HepG2 (cell line): ENCODE results near the gene TNS4. TPM values are rescaled to one million over a fixed set of nuclear protein-coding genes. Genes with fewer than 3 reads are reported as not detected.

Experiments used
- ARNT2 ChIP-seq: sonication (generic); formaldehyde crosslinking; IDR thresholded peaks from 2 replicates; pipeline ENCODE4 v1.8.0; 2022; ENCODE audit warnings: mild to moderate bottlenecking, low read depth, missing genetic modification reagents, moderate library complexity
- BORCS8-MEF2B ChIP-seq: sonication (generic); formaldehyde crosslinking; IDR thresholded peaks from 2 replicates; pipeline ENCODE4 v1.8.0; 2022; ENCODE audit warnings: mild to moderate bottlenecking, missing genetic modification reagents
- HNF1B ChIP-seq: sonication (generic); formaldehyde crosslinking; IDR thresholded peaks from 2 replicates; pipeline ENCODE4 v1.5.1; 2020; ENCODE audit warnings: mild to moderate bottlenecking, moderate library complexity, missing genetic modification reagents
- IKZF4 ChIP-seq: sonication (generic); formaldehyde crosslinking; IDR thresholded peaks from 2 replicates; pipeline ENCODE4 v1.5.1; 2020; ENCODE audit warnings: borderline replicate concordance, mild to moderate bottlenecking, low read depth, missing genetic modification reagents; ENCODE audit errors: not compliant biosample characterization
- POGK ChIP-seq: sonication (generic); formaldehyde crosslinking; conservative IDR thresholded peaks from 2 replicates; pipeline ENCODE4 v1.8.0; 2022; ENCODE audit warnings: mild to moderate bottlenecking, moderate library complexity, missing genetic modification reagents
- RERE ChIP-seq: IDR thresholded peaks from 2 replicates; pipeline ENCODE4 v1.6.1; 2016; ENCODE audit warnings: low read depth, missing genetic modification reagents, missing compliant biosample characterization
- TFDP2 ChIP-seq: sonication (generic); formaldehyde crosslinking; IDR thresholded peaks from 2 replicates; pipeline ENCODE4 v1.4.0; 2020; ENCODE audit warnings: missing genetic modification reagents
- ZBTB43 ChIP-seq: sonication (generic); formaldehyde crosslinking; conservative IDR thresholded peaks from 2 replicates; pipeline ENCODE4 v1.4.0; 2020; ENCODE audit warnings: missing genetic modification reagents
- ZNF781 ChIP-seq: sonication (generic); formaldehyde crosslinking; IDR thresholded peaks from 2 replicates; pipeline ENCODE4 v1.5.1; 2020; ENCODE audit warnings: borderline replicate concordance, mild to moderate bottlenecking, missing genetic modification reagents; ENCODE audit errors: not compliant biosample characterization
- ZNF790 ChIP-seq: sonication (generic); formaldehyde crosslinking; IDR thresholded peaks from 2 replicates; pipeline ENCODE4 v1.8.0; 2022; ENCODE audit warnings: missing genetic modification reagents, mild to moderate bottlenecking, borderline replicate concordance
- ZNF83 ChIP-seq: sonication (generic); formaldehyde crosslinking; IDR thresholded peaks from 2 replicates; pipeline ENCODE4 v1.4.0; 2020; ENCODE audit warnings: missing genetic modification reagents, mild to moderate bottlenecking, borderline replicate concordance
- ZNF891 ChIP-seq: sonication (generic); formaldehyde crosslinking; IDR thresholded peaks from 2 replicates; pipeline ENCODE4 v1.5.0; 2020; ENCODE audit warnings: mild to moderate bottlenecking, missing genetic modification reagents
- polyA plus RNA-seq, 8 experiments: library from polyadenylated mRNA; depleted of rRNA in 3 of 8; stranded (reverse) in 7 of 8; unstranded in 1 of 8; fragments of >200 nt; fragmentation: Illumina TruSeq in 4 of 8; extraction: Trizol in 4 of 8; gene quantifications; 2 replicates each; pipeline versions ENCODE4 v1.2.1 to v1.2.3, GENCODE V29; 2011 to 2016; ENCODE audit warnings: low read depth in 4 of 8, missing spikeins in 1 of 8, mixed read lengths in 1 of 8; ENCODE audit not compliant: insufficient read depth in 1 of 8
- total RNA-seq, 5 experiments: library from RNA; depleted of rRNA; stranded (reverse); fragments of >200 nt; fragmentation: Illumina TruSeq; extraction: Trizol; gene quantifications; 2 replicates each; pipeline ENCODE4 v1.2.3, GENCODE V29; 2016; ENCODE audit warnings: low read depth in 1 of 5

Gene TNS4
- total and polyA plus RNA-seq, 2 of the 13 experiments (the other 11 are each of a cell fraction or from before 2014, with no cell fraction given), result 0.58 to 2.1 TPM

GRCh38 chr17:40548491-40548981 is 47.1 kb upstream of the TNS4 start (continued):
- TF ChIP-seq IKZF4 (CRISPR knock-in tag) (peak; percentile 4), RERE (CRISPR knock-in tag) (no peak), TFDP2 (CRISPR knock-in tag) (0 out of 2 replicates have a peak, but pooled peaks have one; percentile 7), ZNF790 (no peak), HNF1B (CRISPR knock-in tag) (peak; percentile 57; the same call in 1 of the 2 replicates), ZNF83 (CRISPR knock-in tag) (0 out of 2 replicates have a peak, but pooled peaks have one; percentile 39), ZBTB43 (CRISPR knock-in tag) (no peak), POGK (no peak), ZNF781 (CRISPR knock-in tag) (peak; percentile 6), ARNT2 (0 out of 2 replicates have a peak, but pooled peaks have one; percentile 54), BORCS8-MEF2B (CRISPR knock-in tag) (peak; percentile 74; the same call in 1 of the 2 replicates), ZNF891 (peak; percentile 63; the same call in 1 of the 2 replicates)
